ENCODE results near the gene FILIP1L. TPM values are rescaled to one million over a fixed set of nuclear protein-coding genes. Genes with fewer than 3 reads are reported as not detected.

FILIP1L gene
- total RNA-seq, 1 experiment from 2014 or later: 15.5 TPM

- peak; percentile 70 to 80 for DNase-seq
- H3K4me1 ChIP-seq: peaks cover 21% of the 10 kb centered on the region
- no TSS peak for BruUV-seq (replicated peaks)
- no peaks in the 10 kb centered on the region for H3K27me3 Mint-ChIP-seq (ENCODE audit: insufficient read depth, unreplicated experiment)
- intact Hi-C loops (cut with micrococcal nuclease; ENCODE audit: unreplicated experiment): loop anchor here (1.0 to 5.0 kb wide), 3 partner anchors 118 to 226 kb away; no protein-coding TSS in a partner anchor
- no peaks in the 10 kb centered on the region for H3K36me3 ChIP-seq (ENCODE audit: control insufficient read depth, insufficient read depth, low read length)
- no peaks in the 10 kb centered on the region for H3K9me3 Mint-ChIP-seq (ENCODE audit: unreplicated experiment)
- POLR2A ChIA-PET: no interaction called here
- peaks cover 6% of the 10 kb centered on the region for H3K4me1 Mint-ChIP-seq (ENCODE audit: low read depth, unreplicated experiment)
- CTCF ChIA-PET: interaction anchor here (0.6 to 1.5 kb wide), 3 partner anchors 148 to 265 kb away, joined by 3 to 23 read pairs (median 3); no protein-coding TSS in a partner anchor
- no peak overlapping the region for H3K4me3 ChIP-seq (ENCODE audit: low read depth, low read length)
- H3K4me3 Mint-ChIP-seq (ENCODE audit: unreplicated experiment): no peak overlapping the region
- no peaks in the 10 kb centered on the region for H3K27me3 ChIP-seq (replicated peaks; ENCODE audit: control insufficient read depth, insufficient read depth, low read length)
- H3K27ac Mint-ChIP-seq (ENCODE audit: unreplicated experiment): no peak overlapping the region
- no peaks in the 10 kb centered on the region for H3K9me3 ChIP-seq
- peaks cover 14% of the 10 kb centered on the region for H3K36me3 Mint-ChIP-seq (ENCODE audit: insufficient read depth, unreplicated experiment)
- peak; percentile 50 to 63 for TF ChIP-seq CTCF (IDR thresholded peaks at IDR 0.05; ENCODE audit: insufficient read depth in 1 of 2, low read depth in 1 of 2, low read length in 1 of 2, severe bottlenecking in 1 of 2, unreplicated experiment in 1 of 2)
These were observed 45.5 kb downstream of the FILIP1L start for GRCh38 chr3:100068826-100069225.

- DNase-seq: no peak
- Mint-ChIP-seq H3K9me3 (ENCODE audit: unreplicated experiment) (no peaks in the 10 kb centered on the region), H3K36me3 (ENCODE audit: insufficient read depth, unreplicated experiment) (peaks cover 12% of the 10 kb centered on the region), H3K27me3 (ENCODE audit: insufficient read depth, unreplicated experiment) (no peaks in the 10 kb centered on the region), H3K4me3 (ENCODE audit: unreplicated experiment) (no peak overlapping the region), H3K27ac (ENCODE audit: unreplicated experiment) (no peak overlapping the region), H3K4me1 (ENCODE audit: low read depth, unreplicated experiment) (peaks cover 4% of the 10 kb centered on the region)
- H3K9me3 ChIP-seq: no peaks in the 10 kb centered on the region
- CTCF ChIA-PET: no interaction called here
- no peaks in the 10 kb centered on the region for H3K27me3 ChIP-seq (replicated peaks; ENCODE audit: control insufficient read depth, insufficient read depth, low read length)
- no peak overlapping the region for H3K4me3 ChIP-seq (ENCODE audit: low read depth, low read length)
- POLR2A ChIA-PET: no interaction called here
- no peak for TF ChIP-seq CTCF (IDR thresholded peaks at IDR 0.05; ENCODE audit: insufficient read depth in 1 of 2, low read depth in 1 of 2, low read length in 1 of 2, severe bottlenecking in 1 of 2, unreplicated experiment in 1 of 2)
- BruUV-seq (replicated peaks): no TSS peak
- peaks cover 18% of the 10 kb centered on the region for H3K4me1 ChIP-seq
- intact Hi-C loops (cut with micrococcal nuclease; ENCODE audit: unreplicated experiment): loop anchor here (5.0 kb wide), 1 partner anchor 120 kb away; no protein-coding TSS in a partner anchor
- no peaks in the 10 kb centered on the region for H3K36me3 ChIP-seq (ENCODE audit: control insufficient read depth, insufficient read depth, low read length)
These were observed 46.7 kb downstream of the FILIP1L start for GRCh38 chr3:100067589-100067988.

- H3K4me1 ChIP-seq: peaks cover 16% of the 10 kb centered on the region
- H3K36me3 ChIP-seq (ENCODE audit: control insufficient read depth, insufficient read depth, low read length): no peaks in the 10 kb centered on the region
- no peaks in the 10 kb centered on the region for H3K9me3 Mint-ChIP-seq (ENCODE audit: unreplicated experiment)
- ChIA-PET POLR2A (interaction anchor here (0.5 to 0.7 kb wide), 2 partner anchors 64 to 154 kb away, joined by 3 to 4 read pairs; no protein-coding TSS in a partner anchor), CTCF (no interaction called here)
- no peaks in the 10 kb centered on the region for H3K9me3 ChIP-seq
- H3K4me3 Mint-ChIP-seq (ENCODE audit: unreplicated experiment): no peak overlapping the region
- no peaks in the 10 kb centered on the region for H3K36me3 Mint-ChIP-seq (ENCODE audit: insufficient read depth, unreplicated experiment)
- no peaks in the 10 kb centered on the region for H3K27me3 Mint-ChIP-seq (ENCODE audit: insufficient read depth, unreplicated experiment)
- intact Hi-C loops (cut with micrococcal nuclease; ENCODE audit: unreplicated experiment): no loop called here
- H3K27ac Mint-ChIP-seq (ENCODE audit: unreplicated experiment): no peak overlapping the region
- TF ChIP-seq CTCF (IDR thresholded peaks at IDR 0.05; ENCODE audit: insufficient read depth in 1 of 2, low read depth in 1 of 2, low read length in 1 of 2, severe bottlenecking in 1 of 2, unreplicated experiment in 1 of 2): no peak
- DNase-seq: no peak
- no TSS peak for BruUV-seq (replicated peaks)
- no peak overlapping the region for H3K4me3 ChIP-seq (ENCODE audit: low read depth, low read length)
- H3K27me3 ChIP-seq (replicated peaks; ENCODE audit: control insufficient read depth, insufficient read depth, low read length): no peaks in the 10 kb centered on the region
- H3K4me1 Mint-ChIP-seq (ENCODE audit: low read depth, unreplicated experiment): peaks cover 9% of the 10 kb centered on the region
These were observed 50.3 kb downstream of the FILIP1L start for GRCh38 chr3:100063929-100064461.
